Measurements from ENCODE around the gene HOXA4. TPM values are rescaled to one million over a fixed set of nuclear protein-coding genes. Genes with fewer than 3 reads are reported as not detected.

Gene HOXA4
- total and polyA plus RNA-seq, 10 donors = 2.1 to 10.8 (median 4.3) TPM

- TF ChIP-seq POLR2A (IDR thresholded peaks at IDR 0.05) (no peak), CTCF (IDR thresholded peaks at IDR 0.05 in 8 of 11, conservative IDR thresholded peaks at IDR 0.05 in 3 of 11) (no peak), POLR2AphosphoS5 (IDR thresholded peaks at IDR 0.05) (peak in 1 of 3 donors; percentile 9)
- Histone ChIP-seq H3K27ac (no peak overlapping the region), H3K36me3 (no peaks in the 10 kb centered on the region), H3K27me3 (replicated peaks in 1 of 7) (peaks cover 0 to 82% (median 31%) of the 10 kb centered on the region in 7 donors), H3K4me3 (peak overlapping the region in 3 of 8 donors; percentile 10 to 50 (median 19)), H3K9me3 (no peaks in the 10 kb centered on the region), H3K4me1 (peaks cover 0 to 20% (median 6%) of the 10 kb centered on the region in 6 donors)
- peak; percentile 70 for DNase-seq
- WGBS, 5 donors = 17 to 36% (median 19%) methylated on average over 36 to 68 of the region's 68 CpGs
- intact Hi-C loops (cut with DNase I; ENCODE audit: low total_unique reads) = no loop called here
These were observed 42.3 kb downstream of the HOXA4 start for GRCh38 chr7:27088002-27088922.

- Histone ChIP-seq H3K9me3 (no peaks in the 10 kb centered on the region), H3K36me3 (no peaks in the 10 kb centered on the region), H3K27me3 (replicated peaks in 1 of 7) (peaks cover 0 to 36% (median 19%) of the 10 kb centered on the region in 7 donors), H3K27ac (no peak overlapping the region), H3K4me3 (no peak overlapping the region), H3K4me1 (peaks cover 0 to 20% (median 5%) of the 10 kb centered on the region in 6 donors)
- 76 to 89% (median 83%) methylated on average over 2 of the region's 2 CpGs for WGBS, 5 donors
- DNase-seq = no peak
- no peak for TF ChIP-seq POLR2AphosphoS5 (IDR thresholded peaks at IDR 0.05)
- TF ChIP-seq POLR2A (IDR thresholded peaks at IDR 0.05) = no peak
- no peak for TF ChIP-seq CTCF (IDR thresholded peaks at IDR 0.05 in 8 of 11, conservative IDR thresholded peaks at IDR 0.05 in 3 of 11)
- intact Hi-C loops (cut with DNase I; ENCODE audit: low total_unique reads) = no loop called here
These were observed 46.9 kb downstream of the HOXA4 start for GRCh38 chr7:27083646-27084045.

GRCh38 chr7:27082171-27082570 lies 48.4 kb downstream of the HOXA4 start:
- H3K4me3 ChIP-seq = no peak overlapping the region
- intact Hi-C loops (cut with DNase I; ENCODE audit: low total_unique reads) = no loop called here
- H3K27ac ChIP-seq = no peak overlapping the region
- peaks cover 0 to 8% (median 0%) of the 10 kb centered on the region in 6 donors for H3K4me1 ChIP-seq
- DNase-seq = no peak
- WGBS, 5 donors = 80 to 92% (median 85%) methylated on average over 1 of the region's 1 CpG
- peaks cover 0 to 21% (median 4%) of the 10 kb centered on the region in 7 donors for H3K27me3 ChIP-seq (replicated peaks in 1 of 7)
- no peaks in the 10 kb centered on the region for H3K9me3 ChIP-seq
- no peaks in the 10 kb centered on the region for H3K36me3 ChIP-seq
- no peak for TF ChIP-seq POLR2A (IDR thresholded peaks at IDR 0.05)
- TF ChIP-seq CTCF (IDR thresholded peaks at IDR 0.05 in 8 of 11, conservative IDR thresholded peaks at IDR 0.05 in 3 of 11) = no peak
- TF ChIP-seq POLR2AphosphoS5 (IDR thresholded peaks at IDR 0.05) = no peak

DNA sequence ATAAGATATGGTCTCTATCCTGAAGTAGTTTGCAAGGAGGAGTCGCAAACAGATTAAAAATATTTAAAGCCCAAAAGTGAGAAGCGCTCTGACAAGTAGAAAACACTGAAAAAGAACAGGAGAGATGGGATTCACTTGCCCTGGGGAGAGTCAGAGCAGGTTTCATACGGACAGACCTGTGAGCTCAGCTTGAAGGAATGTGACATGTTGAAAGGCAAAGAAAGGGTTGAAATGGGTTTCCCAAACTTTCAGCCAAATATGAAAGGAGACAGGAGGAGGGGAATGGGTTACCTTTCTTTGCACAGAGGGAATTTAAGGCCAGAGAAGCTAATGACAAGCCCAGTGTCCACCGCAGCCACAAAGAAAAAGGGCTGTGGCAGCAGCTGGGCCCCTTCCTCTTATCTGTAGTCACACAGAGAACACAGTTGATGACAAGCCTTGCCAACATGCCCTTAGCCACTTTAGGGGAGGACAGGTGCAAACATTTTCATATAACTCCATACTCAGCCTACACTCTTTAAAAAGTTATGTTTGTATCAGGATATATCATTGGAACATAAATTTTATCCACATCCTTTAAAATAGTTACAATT lies 49.6 kb downstream of the HOXA4 start:
- Histone ChIP-seq H3K27me3 (replicated peaks in 1 of 7) (peaks cover 0 to 9% (median 0%) of the 10 kb centered on the region in 7 donors), H3K9me3 (no peaks in the 10 kb centered on the region), H3K36me3 (no peaks in the 10 kb centered on the region), H3K27ac (no peak overlapping the region), H3K4me3 (no peak overlapping the region), H3K4me1 (peaks cover 0 to 8% (median 0%) of the 10 kb centered on the region in 6 donors)
- DNase-seq = no peak
- 84 to 91% (median 89%) methylated on average over 4 of the region's 4 CpGs for WGBS, 5 donors
- intact Hi-C loops (cut with DNase I; ENCODE audit: low total_unique reads) = no loop called here
- TF ChIP-seq POLR2A (IDR thresholded peaks at IDR 0.05) (no peak), POLR2AphosphoS5 (IDR thresholded peaks at IDR 0.05) (no peak), CTCF (IDR thresholded peaks at IDR 0.05 in 8 of 11, conservative IDR thresholded peaks at IDR 0.05 in 3 of 11) (no peak)

All from spleen (tissue), 11 donors.